Heart left ventricle (tissue), 16 donors: ENCODE data around the gene LARP4B. TPM values are rescaled to one million over a fixed set of nuclear protein-coding genes. Genes with fewer than 3 reads are reported as not detected.
"Not testable (repeated sequence)": the region's sequence is repeated elsewhere in the genome, so short reads cannot be mapped to it uniquely, and the experiment has no call there.

ENCODE experiments used
- ATAC-seq, 4 donors: fragments of 200-7000 bp; cut with Tn5 transposase; one replicate each; pipeline ENCODE4 v1.9.1; 2020 to 2022; ENCODE audit warnings: moderate library complexity in 4 of 4, mild to moderate bottlenecking in 3 of 4, moderate number of reproducible peaks in 1 of 4
- DNase-seq, 5 donors: peaks; one replicate each; pipeline ENCODE4 v3.0.0-alpha.2; 2020
- H3K27ac ChIP-seq, 12 donors: fragments of 200-600 bp; sonication (generic) in 4 of 12; one replicate each; pipeline versions ENCODE4 v1.5.0 to v1.8.0; 2016 to 2022; ENCODE audit warnings: mild to moderate bottlenecking in 2 of 12
- H3K27me3 ChIP-seq, 9 donors: fragments of 200-600 bp; sonication (generic) in 2 of 9; one replicate each; pipeline versions ENCODE4 v1.5.1 to v1.8.0; 2016 to 2022; ENCODE audit warnings: mild to moderate bottlenecking in 3 of 9
- H3K36me3 ChIP-seq, 9 donors: fragments of 200-600 bp; sonication (generic) in 2 of 9; one replicate each; pipeline versions ENCODE4 v1.5.0 to v1.8.0; 2018 to 2022; ENCODE audit warnings: mild to moderate bottlenecking in 2 of 9
- H3K4me1 ChIP-seq, 12 donors: fragments of 200-600 bp; sonication (generic) in 4 of 12; one replicate each; pipeline versions ENCODE4 v1.5.0 to v1.8.0; 2016 to 2022; ENCODE audit warnings: mild to moderate bottlenecking in 3 of 12
- H3K4me3 ChIP-seq, 12 donors: fragments of 200-600 bp; sonication (generic) in 4 of 12; one replicate each; pipeline versions ENCODE4 v1.5.0 to v1.8.0; 2017 to 2022; ENCODE audit warnings: mild to moderate bottlenecking in 9 of 12, moderate library complexity in 4 of 12
- H3K9me3 ChIP-seq, 12 donors: fragments of 200-600 bp; sonication (generic) in 4 of 12; one replicate each; pipeline versions ENCODE4 v1.5.0 to v1.8.0; 2016 to 2022; ENCODE audit warnings: mild to moderate bottlenecking in 1 of 12
- CTCF ChIP-seq, 12 donors: fragments of 200-600 bp; sonication (generic) in 4 of 12; IDR thresholded peaks; one replicate each; pipeline versions ENCODE4 v1.5.0 to v1.8.0; 2018 to 2022; ENCODE audit warnings: antibody characterized with exemption in 12 of 12, mild to moderate bottlenecking in 5 of 12
- POLR2A ChIP-seq, 2 donors: fragments of 450-650 bp; IDR thresholded peaks; one replicate each; pipeline ENCODE4 v1.6.1; 2017; ENCODE audit warnings: antibody characterized with exemption in 2 of 2, mild to moderate bottlenecking in 2 of 2, moderate library complexity in 2 of 2
- WGBS, 4 donors: extraction: QIAGEN DNeasy Blood & Tissue Kit in 2 of 4; methylation state at CpG; one replicate each; pipeline versions ENCODE4 v1.1.5 to v1.1.7; 2013 to 2018; 5-methylcytosine and 5-hydroxymethylcytosine counted together
- intact Hi-C, 10 donors: fragments of 100-400 bp; cut with DNase I; formaldehyde crosslinking; loops; one replicate each; pipeline versions ENCODE4 v1.11.1 to v1.14.2; 2022
- polyA plus RNA-seq, 2 donors: library from polyadenylated mRNA; stranded (reverse); fragments of 200-250 nt; gene quantifications; one replicate each; pipeline ENCODE4 v1.2.3, GENCODE V29; 2013
- total RNA-seq, 9 donors: library from RNA; depleted of rRNA in 2 of 9; stranded (reverse); fragments of >200 nt in 2 of 9; fragmentation: NEBNext Ultra II Directional in 3 of 9; extraction: Animal tissue kit (Norgen Biotek cat#: 25700) in 3 of 9; gene quantifications; one replicate each; pipeline versions ENCODE4 v1.1.0 to v1.2.4, GENCODE V29; 2016 to 2023
- donor health status: ischemic (EF 13 %, LVEDD 7.1; RV severe dilation, severe dysfunction).
- donor health status: healthy with polysubstance abuse.
- donor health status: DM: no; HTN: yes; CAD: no.
- donor health status: DM: no; HTN: no; CAD: no.
- donor health status: ischemic (EF 25% LVEDD 6.9; RV normal size, moderate dysfunction).
- donor health status: ischemic (EF 25% LVEDD 5.7; RV mildly dilated, moderate dysfunction).
- donor health status: healthy.
- donor health status: DM: yes; HTN: yes; CAD: no.
- donor health status: ischemic (EF 35%, LVEDD 5.7; RV mildly dilated, moderate dysfunction).
- donor health status: nonischemic (EF 11% LVEDD 7.7; RV severe dilation, severe dysfunction).
- donor health status: DM: yes; HTN: yes; CAD: no.
- donor health status: PGD.
- donor health status: ischemic (EF 29% LVEDD 5.4; RV normal size, mild dysfunction).
- donor health status: nonischemic (EF 23%, LVEDD 6.1; RV moderate dilation, normal function).

The LARP4B gene
- total and polyA plus RNA-seq, 11 donors: 20.1 to 81.1 (median 63.0) TPM

GRCh38 chr10:938941-939678 lies 7.6 kb upstream of the LARP4B start:
- Histone ChIP-seq H3K4me1 (peaks cover 0 to 4% (median 0%) of the 10 kb centered on the region in 12 donors), H3K4me3 (no peak overlapping the region), H3K36me3 (no peaks in the 10 kb centered on the region), H3K27me3 (no peaks in the 10 kb centered on the region), H3K27ac (no peak overlapping the region), H3K9me3 (no peaks in the 10 kb centered on the region)
- WGBS, 4 donors: 76 to 81% (median 80%) methylated on average over 10 of the region's 10 CpGs
- DNase-seq (no peak), ATAC-seq (peak in 1 of 4 donors; percentile 37)
- intact Hi-C loops: loop anchor here in 3 of 10 donors (10.0 kb wide), 2 partner anchors 46 to 254 kb away; partner anchors contain the start of genes DIP2C (in 2 of the 3) and GTPBP4 (in 1 of the 3)
- no peak for TF ChIP-seq POLR2A (IDR thresholded peaks at IDR 0.05)

GRCh38 chr10:934746-935406 lies 3.4 kb upstream of the LARP4B start:
- WGBS, 4 donors: 77 to 81% (median 78%) methylated on average over 15 of the region's 15 CpGs
- H3K4me3 ChIP-seq: no peak overlapping the region
- intact Hi-C loops: loop anchor here in 8 of 10 donors (5.0 to 10.0 kb wide), 10 partner anchors 50 to 423 kb away; partner anchors contain the start of genes GTPBP4 (in 5 of the 8), DIP2C (in 2 of the 8), IDI1 (in 1 of the 8) and WDR37 (in 1 of the 8)
- TF ChIP-seq CTCF (IDR thresholded peaks at IDR 0.05): no peak
- TF ChIP-seq POLR2A (IDR thresholded peaks at IDR 0.05): no peak
- H3K36me3 ChIP-seq: no peaks in the 10 kb centered on the region
- DNase-seq (no peak), ATAC-seq (no peak)
- H3K9me3 ChIP-seq: no peaks in the 10 kb centered on the region
- H3K4me1 ChIP-seq: peaks cover 1 to 18% (median 5%) of the 10 kb centered on the region in 12 donors
- peak overlapping the region in 4 of 12 donors; percentile 16 to 46 (median 38) for H3K27ac ChIP-seq
- no peaks in the 10 kb centered on the region for H3K27me3 ChIP-seq

- peaks cover 4 to 25% (median 12%) of the 10 kb centered on the region in 12 donors for H3K4me1 ChIP-seq
- 92 to 97% (median 94%) methylated on average over 6 of the region's 6 CpGs for WGBS, 4 donors
- H3K36me3 ChIP-seq, H3K9me3 ChIP-seq, DNase-seq, H3K4me3 ChIP-seq, H3K27me3 ChIP-seq, ATAC-seq: not testable (repeated sequence)
- peak overlapping the region in 1 of 12 donors; percentile 41 for H3K27ac ChIP-seq
- intact Hi-C loops: loop anchor here in 8 of 10 donors (5.0 to 10.0 kb wide), 10 partner anchors 51 to 422 kb away; partner anchors contain the start of genes GTPBP4 (in 5 of the 8), DIP2C (in 2 of the 8), IDI1 (in 1 of the 8) and WDR37 (in 1 of the 8)
These were observed 2.7 kb upstream of the LARP4B start for GRCh38 chr10:934165-934564.

GRCh38 chr10:932589-932988 lies 1.1 kb upstream of the LARP4B start:
- no peak for ATAC-seq
- TF ChIP-seq POLR2A (IDR thresholded peaks at IDR 0.05) (no peak), CTCF (IDR thresholded peaks at IDR 0.05) (no peak)
- Histone ChIP-seq H3K4me1 (peaks cover 4 to 40% (median 26%) of the 10 kb centered on the region in 12 donors), H3K9me3 (no peaks in the 10 kb centered on the region), H3K27me3 (no peaks in the 10 kb centered on the region), H3K36me3 (no peaks in the 10 kb centered on the region), H3K27ac (peak overlapping the region in 11 of 12 donors; percentile 91 to 99 (median 96)), H3K4me3 (peak overlapping the region in 8 of 12 donors; percentile 62 to 96 (median 74))
- 87 to 92% (median 90%) methylated on average over 9 to 28 of the region's 28 CpGs for WGBS, 4 donors
- DNase-seq: peak in 3 of 5 donors; percentile 16 to 27 (median 22)
- intact Hi-C loops: loop anchor here in 8 of 10 donors (2.0 to 10.0 kb wide), 12 partner anchors 52 to 420 kb away; partner anchors contain the start of genes GTPBP4 (in 6 of the 8), DIP2C (in 2 of the 8), IDI1 (in 1 of the 8) and WDR37 (in 1 of the 8)
